ENCODE data around the gene SF3A1.
A peak's percentile ranks its signal among the peaks of the same experiment; 100 is the strongest.

The SF3A1 gene

DNA sequence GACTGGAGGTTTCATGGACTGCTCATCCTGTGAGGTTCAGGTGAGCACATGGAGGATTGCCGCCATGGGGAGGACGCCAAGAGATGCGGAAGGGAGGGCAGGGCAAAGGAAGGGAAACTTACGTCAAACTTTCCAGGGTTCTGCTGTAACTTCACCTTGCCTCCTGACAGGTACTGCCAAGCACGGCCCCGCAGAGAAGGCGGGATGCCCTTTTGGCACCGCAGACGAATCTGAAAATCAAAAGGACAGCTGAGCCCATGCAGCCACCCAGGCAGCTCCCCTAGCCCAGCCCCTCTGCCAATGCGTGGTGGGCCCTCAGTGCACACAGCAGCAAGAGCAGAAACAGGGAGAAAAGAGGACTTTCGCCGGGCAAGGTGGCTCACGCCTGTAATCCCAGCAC lies 57.4 kb downstream of the SF3A1 start:
- no peak for DNase-seq

- no peak for DNase-seq
Observed at GRCh38 chr22:30297991-30298701, 58.5 kb downstream of the SF3A1 start.

DNA sequence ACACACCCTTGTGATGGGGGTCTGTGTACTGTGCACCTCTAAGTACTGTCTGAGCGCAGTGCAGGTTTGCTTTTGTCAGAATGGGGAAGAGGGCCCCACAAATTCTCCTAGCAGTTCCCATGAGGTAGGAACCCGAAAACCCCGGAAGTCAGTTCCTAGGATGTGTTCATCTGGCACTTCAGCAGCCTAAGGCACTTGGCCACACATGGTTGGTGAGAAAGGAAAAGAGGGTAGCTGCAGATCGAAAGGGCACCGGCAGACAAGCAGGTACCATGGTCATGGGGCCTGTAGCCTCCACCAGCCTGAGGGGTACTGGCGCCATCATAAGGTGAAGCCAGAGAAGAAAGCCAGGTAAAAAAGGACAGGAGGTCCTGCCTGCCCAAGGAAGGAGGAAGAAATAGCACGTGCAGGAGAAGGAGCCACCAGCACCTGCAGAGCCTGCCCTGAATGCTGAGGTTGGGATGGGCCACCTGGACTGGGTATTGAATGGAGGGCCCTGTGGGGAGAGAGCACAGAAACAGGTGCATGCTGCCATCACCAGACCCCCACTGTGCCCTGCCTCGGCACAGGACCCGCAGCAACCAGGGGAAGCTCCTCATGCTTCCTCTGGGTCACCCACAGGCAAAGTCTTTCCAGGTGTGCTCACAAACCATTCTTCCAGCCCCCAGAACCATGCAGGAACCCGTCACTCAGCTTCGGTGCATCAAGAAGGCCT lies 59.3 kb downstream of the SF3A1 start:
- DNase-seq, result no peak

DNA sequence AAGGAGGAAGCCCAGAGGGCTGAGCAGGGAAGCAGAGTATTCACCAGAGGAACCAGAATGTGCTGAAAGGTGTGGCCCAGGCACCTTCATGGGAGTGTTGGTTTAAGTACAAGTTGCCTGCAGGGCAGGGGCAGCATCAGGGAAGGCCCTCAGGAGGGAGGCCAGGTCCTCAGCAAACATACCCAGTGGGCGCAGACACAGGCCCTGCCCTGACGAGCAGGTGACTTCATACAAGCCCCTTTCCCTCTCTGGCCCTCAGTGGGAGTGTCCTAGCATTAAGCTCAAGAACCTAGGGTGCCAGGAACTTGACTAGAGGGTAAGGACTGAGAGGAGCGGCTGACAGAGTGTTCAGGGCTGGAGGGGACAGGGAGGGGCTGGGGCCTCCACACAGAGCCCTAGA lies 59.9 kb downstream of the SF3A1 start:
- no peak for DNase-seq

GRCh38 chr22:30296324-30296723 lies 60.4 kb downstream of the SF3A1 start:
- no peak for DNase-seq

DNA sequence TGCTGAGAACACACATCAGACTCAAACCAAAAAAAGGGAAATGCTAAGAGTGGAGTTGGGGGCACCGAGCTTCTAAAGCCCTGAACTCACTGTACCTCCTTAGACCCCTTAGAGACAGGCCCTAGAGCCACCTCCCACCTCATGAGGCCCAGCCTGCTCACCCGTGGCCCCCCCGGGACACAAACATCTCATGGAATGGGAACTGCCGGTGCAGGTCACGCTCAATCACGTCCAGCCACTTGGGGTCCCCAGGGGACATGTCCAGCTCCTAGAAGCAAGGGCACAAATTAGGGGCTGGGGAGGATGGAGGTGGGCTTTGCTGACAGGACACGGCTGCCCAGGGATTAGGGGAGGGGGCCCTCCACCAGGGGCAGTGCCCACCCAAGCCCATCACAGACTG lies 61.1 kb downstream of the SF3A1 start:
- DNase-seq, result no peak

DNA sequence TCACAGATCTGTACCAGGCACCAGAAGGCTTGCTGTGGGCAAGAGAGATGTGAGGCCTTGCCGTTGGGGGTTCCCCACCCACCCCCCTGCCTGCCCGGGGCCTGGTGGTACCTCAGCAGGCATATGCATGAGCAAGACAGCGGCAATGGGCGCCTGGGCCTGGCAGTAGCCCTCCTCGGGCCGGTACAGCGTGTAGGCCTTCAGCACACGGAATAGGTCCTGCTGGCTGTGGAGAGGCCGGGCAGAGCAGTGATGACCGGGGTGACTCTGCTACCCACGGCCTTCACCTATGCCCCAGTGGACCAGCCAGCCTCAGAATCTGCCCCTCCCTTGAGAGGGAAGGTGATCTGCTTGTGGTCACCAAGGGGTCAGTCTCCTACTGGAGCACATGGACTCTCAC lies 61.9 kb downstream of the SF3A1 start:
- no peak for DNase-seq

GRCh38 chr22:30294066-30294465 lies 62.6 kb downstream of the SF3A1 start:
- DNase-seq, result no peak

DNA sequence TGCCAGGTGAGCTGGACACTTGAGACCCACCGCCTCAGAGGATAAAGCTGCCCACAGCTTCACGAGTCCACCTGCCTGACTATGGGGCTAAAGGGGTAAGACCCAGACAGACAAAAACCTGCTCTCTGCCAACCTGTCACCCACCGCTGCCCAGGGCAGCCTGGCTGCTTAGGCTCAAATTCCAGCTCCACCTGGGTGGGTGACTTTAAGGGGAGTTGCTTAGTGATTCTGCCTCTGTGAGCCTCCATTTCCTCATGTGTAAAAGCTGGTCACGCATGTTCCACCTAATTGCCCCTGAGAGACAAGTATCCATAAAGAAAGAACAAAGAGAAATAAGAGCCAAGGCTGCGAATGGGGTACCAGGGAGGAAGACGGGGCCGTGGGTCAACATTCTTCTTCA lies 63.7 kb downstream of the SF3A1 start:
- no peak for DNase-seq

GRCh38 chr22:30292069-30292970 lies 64.4 kb downstream of the SF3A1 start:
- DNase-seq, result no peak

DNA sequence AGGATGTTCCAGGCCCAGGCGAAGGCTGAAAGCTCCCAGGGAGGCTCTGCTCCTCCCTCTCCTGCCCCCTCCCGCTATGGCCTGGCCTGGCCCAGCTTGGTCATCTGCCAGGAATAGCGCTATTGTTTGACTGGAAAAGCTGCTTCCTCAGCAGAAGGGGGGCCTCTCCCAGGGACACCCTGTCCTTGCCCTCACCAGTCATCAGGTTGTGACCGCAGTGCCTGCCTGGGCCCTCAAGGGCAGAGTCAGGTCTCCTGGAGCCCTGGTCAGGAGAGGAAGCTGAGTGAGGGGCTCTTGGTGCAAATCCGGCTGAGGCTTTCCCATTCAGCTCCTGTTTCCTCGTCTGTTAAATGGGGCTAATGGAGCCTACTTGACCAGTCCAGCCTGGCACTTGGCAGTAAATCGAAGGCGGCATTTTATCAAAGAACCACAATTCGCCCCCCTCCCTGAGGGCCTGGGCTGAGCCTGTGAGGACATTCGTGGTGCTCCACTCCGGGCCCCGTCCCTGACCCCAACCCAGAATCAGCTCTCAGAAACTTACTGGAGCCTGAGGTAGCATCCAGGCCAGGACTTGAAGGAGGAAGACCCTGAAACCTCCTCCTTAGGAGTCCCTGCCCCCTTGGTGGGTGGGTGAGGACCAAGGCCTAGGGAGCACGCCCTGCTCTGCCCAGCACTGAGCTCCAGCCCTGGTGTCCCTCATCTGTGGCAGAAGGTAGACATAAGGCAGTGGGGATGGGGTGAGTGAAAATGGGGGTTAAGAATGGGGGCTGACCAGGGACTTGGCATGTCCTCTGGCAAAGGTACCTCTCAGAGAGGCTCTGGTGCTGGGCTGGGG lies 65.4 kb downstream of the SF3A1 start:
- no peak for DNase-seq

GRCh38 chr22:30290342-30291057 lies 66.2 kb downstream of the SF3A1 start:
- DNase-seq, result no peak

- DNase-seq, result no peak
Observed at GRCh38 chr22:30289980-30290313, 66.7 kb downstream of the SF3A1 start.

GRCh38 chr22:30289141-30289979 lies 67.3 kb downstream of the SF3A1 start, which contains the start of gene CASTOR1:
TSS of gene CASTOR1 (minus strand) at chr22:30289505. CDS start at chr22:30289497, 8 bp downstream.
- DNase-seq, result peak; percentile 95

- no peak for DNase-seq
Observed at GRCh38 chr22:30288419-30289140, 68.1 kb downstream of the SF3A1 start.

- peak; percentile 91 for DNase-seq
Observed at GRCh38 chr22:30287648-30288418, 68.9 kb downstream of the SF3A1 start.

DNA sequence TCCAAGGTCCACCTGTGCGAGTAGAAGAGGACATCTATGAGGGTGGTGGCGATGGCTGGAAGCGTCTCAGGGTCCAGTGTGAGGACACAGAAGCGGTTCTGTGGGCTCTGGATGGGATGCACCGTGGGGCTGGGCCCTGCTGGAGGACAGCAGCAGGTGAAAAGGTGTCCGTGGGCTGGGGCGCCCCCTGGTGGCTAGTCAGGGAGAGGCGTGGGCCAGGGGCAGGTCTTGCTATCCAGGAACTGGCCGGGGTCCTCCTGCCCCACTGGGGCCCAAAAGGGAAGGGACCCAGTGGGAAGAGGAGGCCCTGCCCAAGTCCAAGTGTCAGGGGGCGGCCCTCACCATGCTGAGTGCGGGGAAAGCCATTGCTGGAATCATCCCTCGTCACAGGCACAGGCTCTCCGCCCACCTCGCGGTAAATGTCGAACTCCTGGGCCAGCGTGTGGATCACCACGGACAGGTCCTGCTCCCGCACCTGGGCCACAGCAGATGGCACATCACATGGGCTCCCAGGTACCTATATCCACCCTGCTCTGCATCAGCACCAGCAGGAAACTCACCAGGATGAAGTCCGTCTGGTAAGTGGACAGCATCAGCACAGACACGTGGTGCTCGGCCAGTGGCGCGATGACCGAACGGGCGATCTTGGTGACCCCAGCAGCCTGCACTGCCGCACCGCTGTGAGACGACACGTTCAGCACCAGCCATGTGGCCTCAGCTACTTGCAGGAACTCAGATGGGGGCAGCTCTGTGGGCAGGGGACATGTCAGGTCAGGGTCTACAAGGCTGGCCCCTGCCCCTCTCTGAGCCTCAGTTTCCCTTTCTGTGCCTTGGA lies 69.7 kb downstream of the SF3A1 start:
- peak; percentile 88 for DNase-seq

GRCh38 chr22:30286331-30286730 lies 70.4 kb downstream of the SF3A1 start:
- no peak for DNase-seq

DNA sequence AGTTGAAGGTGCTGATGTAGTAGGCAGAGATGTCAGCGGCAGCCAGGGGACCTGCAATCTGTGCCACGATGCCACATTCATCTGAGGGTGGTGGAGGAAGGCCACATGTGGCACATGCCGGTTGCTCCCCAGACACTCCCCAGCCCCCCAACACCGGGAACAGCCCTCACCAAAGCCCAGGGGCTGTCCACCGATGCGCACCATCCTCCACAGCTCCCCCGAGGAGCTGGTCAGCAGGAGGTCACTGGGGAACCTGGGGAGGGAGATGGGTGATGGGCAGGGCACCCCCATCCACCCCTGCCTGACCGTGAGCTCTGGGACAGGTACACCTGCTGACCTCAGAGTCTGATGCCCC lies 70.9 kb downstream of the SF3A1 start:
- no peak for DNase-seq
